NCI-H524 treated with DMSO at 0.1 percent for 48 hours (cell line): ENCODE data around the gene SCP2D1.

Source experiments
- DNase-seq: peaks from one replicate; lab custom pipeline; 2025; lab: John Stamatoyannopoulos, UW

The SCP2D1 gene

GRCh38 chr20:18815194-18815942 lies 1.8 kb downstream of the SCP2D1 start:
- DNase-seq, result no peak

GRCh38 chr20:18822832-18823231 lies 9.2 kb downstream of the SCP2D1 start:
- DNase-seq, result no peak

GRCh38 chr20:18831830-18832499 lies 18.4 kb downstream of the SCP2D1 start:
- DNase-seq, result no peak

DNA sequence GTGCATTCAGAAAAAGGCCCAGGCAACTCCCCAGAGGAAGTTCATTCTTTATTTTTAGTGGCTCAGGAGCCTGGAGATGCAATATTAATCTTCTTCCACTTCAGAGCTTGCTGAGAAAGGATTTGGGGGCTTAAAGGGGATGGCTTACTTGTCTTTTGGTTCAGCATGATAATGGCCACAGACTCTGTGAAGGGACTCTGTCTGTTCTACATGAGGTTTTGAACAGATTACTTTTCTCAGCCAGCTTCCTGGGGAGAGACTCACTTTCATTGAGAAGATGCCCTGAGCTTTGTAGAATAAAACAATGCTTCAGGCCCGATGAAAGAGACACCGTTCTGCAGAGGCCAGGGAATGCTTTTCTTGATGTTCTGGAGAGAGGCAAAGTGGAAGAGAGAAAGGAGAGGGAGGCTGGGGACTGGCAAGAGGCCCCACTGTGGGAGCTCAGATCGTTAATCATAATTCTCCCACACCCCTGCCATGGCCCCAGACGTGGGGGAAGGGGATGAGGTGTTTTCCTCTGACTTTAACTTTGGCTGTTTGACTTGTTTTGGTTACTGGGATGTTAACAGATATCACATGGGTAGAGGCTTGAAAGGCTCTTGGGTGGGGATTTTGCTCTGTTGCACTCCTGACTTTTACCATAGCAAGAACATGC lies 19.1 kb downstream of the SCP2D1 start:
- DNase-seq, result no peak

DNA sequence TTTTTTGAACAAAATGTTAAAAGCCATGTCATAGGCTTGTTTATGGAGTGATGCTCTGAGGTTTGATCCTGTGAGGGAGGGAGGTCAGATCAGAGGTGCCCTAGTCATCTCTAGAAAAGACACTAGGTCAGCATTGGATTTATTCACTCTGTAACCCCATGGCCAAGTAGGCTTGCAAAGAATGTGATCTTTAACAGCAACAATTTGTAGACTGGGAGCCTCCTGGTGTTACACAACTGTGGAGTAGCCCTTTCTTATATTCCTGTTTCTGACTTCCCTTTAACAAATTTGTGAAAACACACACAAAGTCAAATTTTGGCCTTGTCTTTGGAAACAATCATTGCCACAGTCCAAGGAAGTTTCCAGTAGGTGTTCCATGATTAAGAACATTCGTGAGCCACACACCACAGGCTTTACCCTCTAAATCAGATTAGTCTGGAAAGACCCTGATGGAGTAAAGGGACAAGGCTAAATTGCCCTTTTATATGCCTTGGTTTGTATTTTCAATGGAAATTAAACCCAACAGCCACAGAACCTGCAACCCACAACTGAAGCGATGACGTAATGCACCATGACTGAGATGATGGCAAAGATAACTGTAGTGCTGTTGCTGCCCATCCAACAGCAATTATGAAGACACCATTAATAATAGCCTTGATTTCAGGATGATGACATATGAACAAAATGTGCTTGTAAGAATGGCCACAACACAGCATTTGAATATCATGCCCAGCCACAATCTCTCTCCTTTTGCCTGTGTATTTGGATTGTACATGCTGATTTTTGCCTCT lies 22.1 kb downstream of the SCP2D1 start:
- DNase-seq, result no peak

GRCh38 chr20:18837718-18838117 lies 24.1 kb downstream of the SCP2D1 start:
- DNase-seq, result no peak

- DNase-seq, result no peak
Measured at GRCh38 chr20:18839507-18840247, 26.1 kb downstream of the SCP2D1 start.

GRCh38 chr20:18840248-18840645 lies 26.7 kb downstream of the SCP2D1 start:
- DNase-seq, result no peak

- DNase-seq, result no peak
Measured at GRCh38 chr20:18845017-18845416, 31.4 kb downstream of the SCP2D1 start.

- no peak for DNase-seq
Measured at GRCh38 chr20:18847226-18847755, 33.7 kb downstream of the SCP2D1 start.

DNA sequence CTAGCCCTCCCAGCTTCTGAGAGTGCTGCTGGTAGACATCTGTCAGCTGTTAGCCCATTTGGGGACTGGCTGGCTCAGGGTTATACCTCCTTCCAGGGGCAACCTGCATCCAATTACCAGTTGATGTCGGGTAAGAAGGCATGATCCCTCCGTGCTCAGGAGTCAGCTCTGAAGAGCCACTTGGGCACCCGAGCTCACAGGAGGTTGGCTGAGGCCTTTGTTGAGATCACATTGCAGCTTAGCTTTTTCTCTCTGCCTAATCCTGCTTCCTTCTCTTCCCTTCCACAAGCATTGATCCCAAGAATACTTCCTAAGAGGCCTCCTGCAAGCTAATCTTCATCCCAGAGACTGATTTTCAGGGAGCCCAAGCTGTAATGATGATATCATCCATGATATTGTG lies 35.5 kb downstream of the SCP2D1 start:
- DNase-seq, result peak; percentile 93

- no peak for DNase-seq
Measured at GRCh38 chr20:18851629-18852028, 38.0 kb downstream of the SCP2D1 start.

DNA sequence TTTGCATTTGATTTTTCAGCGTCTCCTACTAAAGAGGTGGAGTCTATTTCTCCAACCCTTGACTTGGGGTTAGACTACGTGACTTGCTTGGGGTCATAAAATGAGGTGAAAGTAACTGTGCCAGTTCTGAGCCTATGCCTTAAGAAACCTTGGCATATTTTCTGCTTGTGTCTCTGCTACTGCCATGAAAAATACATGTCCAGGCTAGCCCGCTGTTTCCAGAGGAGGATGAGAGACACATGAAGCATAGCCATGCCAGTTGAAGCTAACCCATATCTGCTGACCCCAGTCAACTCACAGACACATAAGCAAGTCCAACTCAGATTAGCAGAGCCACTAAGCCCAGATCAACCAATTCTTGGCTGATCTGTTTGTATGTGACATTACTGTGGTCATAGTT lies 38.7 kb downstream of the SCP2D1 start:
- DNase-seq, result no peak

DNA sequence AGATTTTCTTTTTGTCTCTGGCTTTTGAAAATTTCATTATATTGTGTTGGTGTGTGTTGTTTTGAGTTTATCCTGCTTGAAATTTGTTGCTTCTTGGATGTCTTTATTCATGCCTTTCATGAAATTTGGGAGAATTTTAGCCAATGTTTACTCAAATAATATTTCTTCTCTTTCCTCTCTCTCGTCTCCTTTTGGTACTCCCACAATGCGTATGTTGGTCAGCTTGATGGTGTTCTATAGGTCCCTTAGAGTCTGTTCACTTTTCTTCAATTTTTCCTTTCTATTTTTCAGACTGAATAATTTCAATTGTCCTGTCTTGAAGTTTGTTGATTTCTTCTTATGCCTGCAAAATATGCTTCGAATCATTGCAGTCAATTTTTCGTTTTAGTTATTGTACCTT lies 39.6 kb downstream of the SCP2D1 start:
- no peak for DNase-seq

GRCh38 chr20:18853946-18854646 lies 40.5 kb downstream of the SCP2D1 start:
- no peak for DNase-seq

- DNase-seq, result no peak
Measured at GRCh38 chr20:18855882-18856281, 42.3 kb downstream of the SCP2D1 start.

- DNase-seq, result no peak
Measured at GRCh38 chr20:18856873-18857272, 43.3 kb downstream of the SCP2D1 start.

- DNase-seq, result no peak
Measured at GRCh38 chr20:18857640-18858039, 44.1 kb downstream of the SCP2D1 start.

DNA sequence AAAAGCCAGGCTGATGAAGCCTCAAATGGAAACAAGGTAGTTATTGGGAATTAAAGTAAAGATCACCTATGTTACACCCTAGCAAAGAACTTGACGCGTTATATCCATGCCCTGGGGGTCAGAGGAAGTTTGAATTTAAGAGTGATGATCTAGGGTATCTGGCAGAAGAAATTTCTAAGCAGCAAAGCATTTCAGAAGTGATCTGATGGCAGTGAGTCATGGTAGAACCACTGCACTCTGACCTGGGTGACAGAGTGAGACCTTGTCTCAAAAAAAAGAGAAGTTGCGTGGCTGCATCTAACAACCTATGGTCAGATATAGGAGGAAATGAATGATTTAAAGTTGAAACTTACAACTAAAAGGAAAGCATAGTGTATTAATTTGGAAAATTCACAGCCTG lies 45.2 kb downstream of the SCP2D1 start:
- DNase-seq, result no peak
